PFSK-1 (cell line): ENCODE results near the gene ATXN7L1.

ENCODE experiments used
- POLR2AphosphoS5 ChIP-seq: IDR thresholded peaks from 2 replicates; pipeline ENCODE4 v1.6.1; 2012; ENCODE audit warnings: low read depth, mild to moderate bottlenecking, control low read depth, low read length, moderate library complexity
- REST ChIP-seq, 2 experiments: IDR thresholded peaks; 2 replicates each; pipeline versions ENCODE4 v1.6.1 to v1.8.0; 2011 to 2012; ENCODE audit warnings: low read depth in 2 of 2, low read length in 2 of 2, control low read depth in 1 of 2, inconsistent platforms in 1 of 2, mild to moderate bottlenecking in 1 of 2, moderate library complexity in 1 of 2; ENCODE audit not compliant: insufficient read depth in 1 of 2
- SIN3A ChIP-seq: IDR thresholded peaks from 2 replicates; pipeline ENCODE4 v1.6.1; 2012; ENCODE audit warnings: mild to moderate bottlenecking, low read length, moderate library complexity, borderline replicate concordance; ENCODE audit not compliant: insufficient read depth
- TAF1 ChIP-seq: IDR thresholded peaks from 2 replicates; pipeline ENCODE4 v1.6.1; 2012; ENCODE audit warnings: low read length, control low read depth, borderline replicate concordance; ENCODE audit not compliant: insufficient read depth

DNA sequence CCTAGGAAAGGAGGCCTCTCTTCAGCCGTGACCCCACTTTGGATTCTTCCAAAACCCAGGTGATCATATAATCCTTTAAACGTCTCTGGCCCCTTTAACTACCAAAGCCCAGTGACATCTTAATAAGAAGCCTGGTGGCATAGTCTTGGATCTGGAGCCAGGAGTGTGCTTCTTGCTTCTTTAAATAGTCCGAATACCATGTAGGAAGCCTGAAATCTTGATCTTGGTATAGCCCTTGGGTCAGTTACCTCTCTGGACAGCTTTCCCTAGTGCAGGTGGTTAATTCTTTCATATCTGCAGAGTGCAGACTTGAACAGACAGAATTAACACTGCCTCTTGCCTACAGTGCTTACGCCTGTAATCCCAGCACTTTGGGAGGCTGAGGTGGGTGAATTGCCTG is 156.5 kb downstream of the ATXN7L1 start:
- TF ChIP-seq POLR2AphosphoS5 (no peak), TAF1 (no peak), SIN3A (no peak), REST (IDR thresholded peaks at IDR 0.05; ENCODE audit: insufficient read depth in 1 of 2, low read depth in 2 of 2, low read length in 2 of 2) (no peak)
